Adrenal gland (tissue), 5 donors: ENCODE results near the gene TPO.

Source experiments
- CTCF ChIP-seq, 6 experiments: fragments of 450-650 bp in 4 of 6; fragments of 200-600 bp in 2 of 6; sonication (generic) in 1 of 6; IDR thresholded peaks; 1 replicate in 5 of 6; 2 replicates in 1 of 6; pipeline versions ENCODE4 v1.5.1 to v1.8.0; 2016 to 2021; ENCODE audit warnings: antibody characterized with exemption in 6 of 6, mild to moderate bottlenecking in 2 of 6, moderate library complexity in 1 of 6
- POLR2A ChIP-seq, 2 donors: fragments of 450-650 bp; IDR thresholded peaks; one replicate each; pipeline ENCODE4 v1.6.1; 2017; ENCODE audit warnings: antibody characterized with exemption in 2 of 2, mild to moderate bottlenecking in 2 of 2, moderate library complexity in 1 of 2
- donor health status: DM: no; HTN: no; CAD: no.

DNA sequence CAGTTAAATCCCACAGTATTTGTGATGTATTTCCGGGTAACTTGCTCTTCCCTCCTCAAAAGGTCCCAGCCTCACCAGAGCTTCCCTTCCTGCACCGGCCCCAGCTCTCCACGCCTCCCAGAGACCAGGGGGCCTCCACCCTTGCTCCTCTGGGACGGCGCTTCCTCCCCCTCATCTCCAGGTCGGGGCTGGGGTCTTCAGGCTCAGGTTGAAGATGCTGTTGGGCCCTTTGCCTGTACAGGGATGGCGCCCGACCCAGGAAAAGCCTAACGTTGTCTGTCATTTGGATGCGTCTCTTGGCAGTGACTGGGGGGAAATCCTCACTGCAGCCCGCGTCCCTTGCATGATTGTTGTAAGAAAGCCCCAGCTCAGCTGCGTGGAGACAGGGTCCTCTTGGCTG is 126.7 kb downstream of the TPO start:
- no peak for TF ChIP-seq CTCF (IDR thresholded peaks at IDR 0.05)
- TF ChIP-seq POLR2A (IDR thresholded peaks at IDR 0.05): no peak
